ENCODE measurements around the gene IRGQ.
A peak's percentile ranks its signal among the peaks of the same experiment; 100 is the strongest.
"Not testable (repeated sequence)": the region's sequence is repeated elsewhere in the genome, so short reads cannot be mapped to it uniquely, and the experiment has no call there.

IRGQ gene

GRCh38 chr19:43551399-43552197 is 44.3 kb downstream of the IRGQ start:
- Histone ChIP-seq H3K27me3 (no peaks in the 10 kb centered on the region), H4K20me1 (no peaks in the 10 kb centered on the region), H3K4me3 (no peak overlapping the region), H3K4me1 (peaks cover 34% of the 10 kb centered on the region), H3K36me3 (peaks cover 82% of the 10 kb centered on the region), H3K27ac (peak overlapping the region; percentile 74), H3K4me2 (no peak overlapping the region), H3K9me3 (no peaks in the 10 kb centered on the region), H3K9ac (peak overlapping the region; percentile 48; the same call in 1 of the 2 replicates)
- TF ChIP-seq Cebpa-rat (IDR thresholded peaks at IDR 0.05): no peak

DNA sequence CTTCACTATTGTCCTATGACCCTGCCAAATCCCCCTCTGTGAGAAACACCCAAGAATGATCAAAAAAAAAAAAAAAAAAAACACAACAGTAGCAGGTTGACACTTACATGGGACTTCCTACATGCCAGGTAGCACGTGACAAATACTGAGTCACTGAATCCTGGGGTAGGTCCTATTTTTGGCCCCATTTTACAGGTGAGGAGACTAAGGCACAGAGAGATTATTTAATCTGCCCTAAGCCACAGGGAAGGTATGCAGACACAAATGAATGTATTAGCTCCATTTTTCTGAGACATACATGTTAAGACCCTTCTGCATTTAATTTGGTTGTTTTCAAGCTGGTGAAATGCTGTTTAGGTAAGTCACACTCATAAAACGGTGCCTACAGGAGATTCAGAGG is 47.2 kb downstream of the IRGQ start:
- Histone ChIP-seq H3K4me3 (no peak overlapping the region), H3K36me3 (peaks cover 83% of the 10 kb centered on the region)
- no peak for TF ChIP-seq Cebpa-rat (IDR thresholded peaks at IDR 0.05)

DNA sequence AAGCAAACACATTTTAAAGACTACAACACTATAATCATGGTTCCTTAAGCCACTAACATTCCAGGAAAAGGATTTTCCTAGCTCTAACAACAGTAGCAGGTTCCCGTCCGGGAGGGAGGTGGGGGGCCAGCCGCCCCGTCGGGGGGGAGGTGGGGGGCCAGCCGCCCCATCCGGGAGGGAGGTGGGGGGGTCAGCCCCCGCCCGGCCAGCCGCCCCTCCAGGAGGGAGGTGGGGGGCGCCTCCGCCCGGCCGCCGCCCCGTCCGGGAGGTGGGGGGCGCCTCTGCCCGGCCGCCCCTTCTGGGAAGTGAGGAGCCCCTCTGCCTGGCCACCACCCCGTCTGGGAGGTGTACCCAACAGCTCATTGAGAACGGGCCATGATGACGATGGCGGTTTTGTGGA is 48.0 kb downstream of the IRGQ start:
- Histone ChIP-seq H3K4me1 (peaks cover 37% of the 10 kb centered on the region), H3K36me3 (peaks cover 83% of the 10 kb centered on the region)
- H3K9me3 ChIP-seq, H3K4me3 ChIP-seq, H3K4me2 ChIP-seq, H3K9ac ChIP-seq, H3K27ac ChIP-seq, H3K27me3 ChIP-seq, H4K20me1 ChIP-seq: not testable (repeated sequence)

More for the DNA sequence above, 47.2 kb downstream of the IRGQ start:
- Histone ChIP-seq H3K4me1 (peaks cover 39% of the 10 kb centered on the region), H3K27ac (no peak overlapping the region), H4K20me1 (no peaks in the 10 kb centered on the region), H3K4me2 (no peak overlapping the region), H3K9ac (no peak overlapping the region), H3K9me3 (no peaks in the 10 kb centered on the region), H3K27me3 (no peaks in the 10 kb centered on the region)

DNA sequence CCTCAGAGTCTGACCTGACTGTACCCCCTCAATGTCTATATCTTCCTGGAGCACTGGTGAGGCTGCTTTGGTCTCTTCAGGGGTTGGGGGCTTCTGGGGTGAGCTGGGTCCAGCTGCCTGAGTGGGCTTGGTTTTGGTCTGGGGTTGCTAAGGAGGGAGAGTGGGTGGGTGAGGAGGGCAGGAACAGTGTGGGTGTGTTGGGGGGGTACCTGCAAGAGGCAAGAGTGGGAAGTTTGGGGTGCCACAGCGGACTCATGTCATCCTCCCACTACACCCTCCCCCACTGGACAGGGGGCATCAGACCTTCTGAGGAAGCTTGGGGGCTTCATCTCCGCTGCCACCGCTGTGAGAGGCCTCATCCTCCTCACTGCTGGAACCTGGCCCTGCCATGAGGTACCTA is 49.4 kb downstream of the IRGQ start:
- peaks cover 86% of the 10 kb centered on the region for H3K36me3 ChIP-seq

DNA sequence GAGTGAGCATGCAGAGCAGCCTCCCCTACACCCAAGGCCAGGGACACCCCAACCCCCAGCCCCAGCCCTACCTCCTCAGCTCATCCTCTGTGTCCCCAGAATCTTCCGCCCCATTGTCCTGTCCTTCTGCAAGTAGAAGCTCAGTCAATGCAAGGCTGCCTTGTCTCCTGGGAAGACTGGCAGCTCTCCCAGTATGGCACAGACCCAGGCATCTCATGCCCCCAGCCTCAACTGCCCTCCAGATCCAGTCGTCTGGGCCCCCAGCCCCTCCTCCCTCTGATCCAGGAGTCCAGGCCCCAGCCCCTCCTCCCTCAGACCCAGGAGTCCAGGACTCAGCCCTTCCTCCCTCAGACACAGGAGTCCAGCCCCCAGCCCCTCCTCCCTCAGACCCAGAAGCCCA is 50.0 kb downstream of the IRGQ start:
- no peak overlapping the region for H3K4me3 ChIP-seq
- H4K20me1 ChIP-seq: no peaks in the 10 kb centered on the region
- TF ChIP-seq Cebpa-rat (IDR thresholded peaks at IDR 0.05): no peak
- H3K27ac ChIP-seq: peak overlapping the region; percentile 3; the same call in 1 of the 2 replicates
- peak overlapping the region; percentile 68 for H3K4me2 ChIP-seq
- peak overlapping the region; percentile 32; the same call in 1 of the 2 replicates for H3K9ac ChIP-seq
- peaks cover 86% of the 10 kb centered on the region for H3K36me3 ChIP-seq
- H3K4me1 ChIP-seq: peaks cover 25% of the 10 kb centered on the region
- no peaks in the 10 kb centered on the region for H3K9me3 ChIP-seq
- H3K27me3 ChIP-seq: no peaks in the 10 kb centered on the region

More for the DNA sequence above, 49.4 kb downstream of the IRGQ start:
- no peak overlapping the region for H3K9ac ChIP-seq
- H3K4me3 ChIP-seq: no peak overlapping the region
- H3K27me3 ChIP-seq: no peaks in the 10 kb centered on the region
- H3K4me2 ChIP-seq: no peak overlapping the region
- H3K4me1 ChIP-seq: peaks cover 25% of the 10 kb centered on the region
- H3K9me3 ChIP-seq: no peaks in the 10 kb centered on the region
- H4K20me1 ChIP-seq: no peaks in the 10 kb centered on the region
- no peak overlapping the region for H3K27ac ChIP-seq
- TF ChIP-seq Cebpa-rat (IDR thresholded peaks at IDR 0.05): no peak

- peak overlapping the region; percentile 68 for H3K4me2 ChIP-seq
- TF ChIP-seq Cebpa-rat (IDR thresholded peaks at IDR 0.05): no peak
- H3K9me3 ChIP-seq: no peaks in the 10 kb centered on the region
- no peak overlapping the region for H3K4me3 ChIP-seq
- H3K27ac ChIP-seq: peak overlapping the region; percentile 3; the same call in 1 of the 2 replicates
- H3K36me3 ChIP-seq: peaks cover 86% of the 10 kb centered on the region
- peak overlapping the region; percentile 32; the same call in 1 of the 2 replicates for H3K9ac ChIP-seq
- no peaks in the 10 kb centered on the region for H4K20me1 ChIP-seq
- peaks cover 25% of the 10 kb centered on the region for H3K4me1 ChIP-seq
- H3K27me3 ChIP-seq: no peaks in the 10 kb centered on the region
Observed at GRCh38 chr19:43545276-43545675, 50.7 kb downstream of the IRGQ start.

DNA sequence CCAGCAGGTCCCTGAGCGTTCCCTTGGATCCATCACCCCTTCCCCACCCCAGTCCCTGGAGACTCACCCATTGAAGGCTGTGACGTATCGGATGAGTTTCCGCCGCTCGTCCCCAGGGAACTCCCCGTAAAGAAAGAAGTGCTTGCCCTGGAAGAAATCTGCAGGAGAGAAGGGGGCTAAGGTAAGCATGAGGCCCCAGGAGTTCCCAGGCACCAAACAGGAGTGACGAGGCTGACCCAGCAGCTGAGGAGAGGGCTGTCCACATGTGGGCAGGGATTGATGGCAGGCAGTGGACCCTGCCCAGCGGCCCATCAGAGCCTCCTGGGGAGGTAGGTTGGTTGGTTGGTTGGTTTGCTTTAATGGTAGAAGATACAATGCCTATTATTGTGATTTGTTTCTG is 51.9 kb downstream of the IRGQ start:
- H3K27me3 ChIP-seq: no peaks in the 10 kb centered on the region
- H3K4me3 ChIP-seq: no peak overlapping the region
- no peaks in the 10 kb centered on the region for H4K20me1 ChIP-seq
- peaks cover 25% of the 10 kb centered on the region for H3K4me1 ChIP-seq
- H3K36me3 ChIP-seq: peaks cover 86% of the 10 kb centered on the region
- H3K9ac ChIP-seq: no peak overlapping the region
- TF ChIP-seq Cebpa-rat (IDR thresholded peaks at IDR 0.05): no peak
- H3K9me3 ChIP-seq: peaks cover 7% of the 10 kb centered on the region
- peak overlapping the region; percentile 68 for H3K4me2 ChIP-seq
- peak overlapping the region; percentile 51; the same call in 1 of the 2 replicates for H3K27ac ChIP-seq

DNA sequence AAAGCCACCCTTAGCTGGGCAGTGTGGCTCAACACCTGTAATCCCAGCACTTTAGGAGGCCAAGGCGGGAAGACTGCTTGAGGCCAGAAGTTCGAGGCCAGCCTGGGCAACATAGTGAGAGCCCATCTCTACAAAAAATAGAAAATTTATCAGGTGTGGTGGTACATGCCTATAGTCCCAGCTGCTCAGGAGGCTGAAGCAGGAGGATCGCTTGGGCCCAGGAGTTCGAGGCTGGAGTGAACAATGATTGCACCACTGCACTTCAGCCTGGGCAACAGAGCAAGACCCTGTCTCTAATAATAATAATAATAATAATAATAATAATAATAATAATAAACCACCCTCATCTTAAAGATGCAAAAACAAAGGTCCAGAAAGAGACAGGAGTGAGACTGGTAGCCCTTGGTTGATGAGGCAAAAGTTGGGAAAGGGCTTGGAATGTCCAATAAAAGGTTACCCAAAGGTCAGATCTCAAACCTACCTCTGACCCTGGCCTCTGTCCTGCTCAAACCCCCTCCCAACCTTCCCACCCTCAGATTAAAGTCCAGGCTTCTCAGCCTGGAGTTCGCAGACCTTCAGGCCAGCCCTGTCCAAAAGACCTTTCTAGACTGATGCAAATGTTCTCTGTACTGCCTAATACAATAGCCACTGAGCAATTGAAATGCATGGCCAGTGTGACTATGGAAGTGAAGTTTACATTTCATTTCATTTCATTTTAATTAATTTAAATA is 53.8 kb downstream of the IRGQ start:
- Histone ChIP-seq H4K20me1 (no peaks in the 10 kb centered on the region), H3K36me3 (peaks cover 97% of the 10 kb centered on the region), H3K9me3 (peaks cover 21% of the 10 kb centered on the region), H3K4me1 (peaks cover 25% of the 10 kb centered on the region), H3K27me3 (no peaks in the 10 kb centered on the region), H3K4me3 (no peak overlapping the region), H3K9ac (no peak overlapping the region), H3K4me2 (no peak overlapping the region), H3K27ac (no peak overlapping the region)
- TF ChIP-seq Cebpa-rat (IDR thresholded peaks at IDR 0.05): no peak

DNA sequence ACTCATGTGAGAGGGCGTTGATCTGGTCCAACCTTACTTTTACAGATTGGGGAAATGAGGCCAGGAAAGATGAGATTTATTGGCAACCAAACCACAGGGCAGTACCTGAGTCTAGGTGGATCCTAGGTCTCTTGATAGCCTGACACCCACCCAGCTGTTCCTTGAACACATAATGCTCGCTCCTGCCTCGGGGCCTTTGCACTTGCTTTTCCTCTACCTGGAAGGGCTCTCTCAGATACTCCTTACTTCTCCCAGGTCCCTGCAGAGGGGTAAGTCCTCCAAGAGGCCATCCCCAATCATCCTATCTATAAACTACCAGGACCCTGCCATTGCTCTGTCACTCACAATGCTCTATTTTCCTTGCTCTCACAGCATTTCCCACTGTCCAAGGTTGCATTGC is 55.6 kb downstream of the IRGQ start:
- Histone ChIP-seq H4K20me1 (no peaks in the 10 kb centered on the region), H3K36me3 (peaks cover 92% of the 10 kb centered on the region), H3K9ac (no peak overlapping the region), H3K4me2 (no peak overlapping the region), H3K27me3 (no peaks in the 10 kb centered on the region), H3K4me3 (no peak overlapping the region), H3K4me1 (peaks cover 19% of the 10 kb centered on the region), H3K9me3 (peaks cover 21% of the 10 kb centered on the region), H3K27ac (no peak overlapping the region)
- no peak for TF ChIP-seq Cebpa-rat (IDR thresholded peaks at IDR 0.05)

GRCh38 chr19:43538922-43539321 is 57.0 kb downstream of the IRGQ start:
- Histone ChIP-seq H3K36me3 (peaks cover 78% of the 10 kb centered on the region), H3K4me2 (no peak overlapping the region), H3K27ac (no peak overlapping the region), H4K20me1 (no peaks in the 10 kb centered on the region), H3K9me3 (peaks cover 21% of the 10 kb centered on the region), H3K9ac (no peak overlapping the region), H3K27me3 (no peaks in the 10 kb centered on the region), H3K4me3 (no peak overlapping the region), H3K4me1 (peaks cover 12% of the 10 kb centered on the region)
- no peak for TF ChIP-seq Cebpa-rat (IDR thresholded peaks at IDR 0.05)
